HepG2 (cell line): ENCODE results near the gene GOLGA3. TPM values are rescaled to one million over a fixed set of nuclear protein-coding genes. Genes with fewer than 3 reads are reported as not detected.

ENCODE experiments used
- ATAC-seq: fragments of 200-7000 bp; cut with Tn5 transposase; 3 replicates; pipeline ENCODE4 v1.9.1; 2020; ENCODE audit warnings: mild to moderate bottlenecking, moderate library complexity
- BruUV-seq: library from RNA; stranded (reverse); fragments of 400-500 nt; replicated peaks from 2 replicates; lab custom pipeline; 2021; lab: Mats Ljungman, UMichigan
- CTCF ChIA-PET: fragments of 300-600 bp; formaldehyde crosslinking; extraction: SDS; loops from one replicate; lab custom pipeline; 2021; ENCODE audit warnings: low total read pairs, inconsistent platforms, low intra/inter-chr PET ratio; lab: Yijun Ruan, JAX
- POLR2A ChIA-PET: fragments of 350-600 bp; sonication (Branson Sonifier 250); formaldehyde crosslinking; loops from one replicate; lab custom pipeline; 2020; ENCODE audit warnings: antibody characterized with exemption, inconsistent platforms; lab: Yijun Ruan, JAX
- DNase-seq: peaks from one replicate; pipeline ENCODE4 v3.0.0-alpha.2; 2015; ENCODE audit warnings: low spot score
- FAIRE-seq: peaks from 3 replicates; lab custom pipeline; 2011; peaks lifted over from hg19 to GRCh38; lab: Jason Lieb, UNC
- H2AFZ ChIP-seq: one replicate; pipeline ENCODE4 v1.6.1; 2011; ENCODE audit warnings: low read length, inconsistent platforms
- H3K27ac ChIP-seq: fragments of 300-600 bp; 3 replicates; pipeline ENCODE4 v1.8.0; 2011; ENCODE audit warnings: mixed run types, mild to moderate bottlenecking, mixed read lengths, low read length, inconsistent platforms; ENCODE audit not compliant: insufficient read depth; ENCODE audit errors: extremely low read length
- H3K27me3 ChIP-seq, 2 experiments: fragments of 200-600 bp in 1 of 2; 2 replicates in 1 of 2; 3 replicates in 1 of 2; pipeline versions ENCODE4 v1.6.0 to v1.8.0; 2011; ENCODE audit warnings: low read length in 2 of 2, mild to moderate bottlenecking in 2 of 2, moderate library complexity in 2 of 2, inconsistent platforms in 1 of 2; ENCODE audit not compliant: insufficient read depth in 2 of 2, control insufficient read depth in 1 of 2
- H3K36me3 ChIP-seq, 2 experiments: fragments of 200-600 bp in 1 of 2; replicated peaks in 1 of 2; 2 replicates in 1 of 2; 3 replicates in 1 of 2; pipeline versions ENCODE4 v1.5.1 to v1.8.0; 2011; ENCODE audit warnings: low read length in 2 of 2, inconsistent platforms in 1 of 2; ENCODE audit not compliant: insufficient read depth in 2 of 2, control insufficient read depth in 1 of 2
- H3K4me1 ChIP-seq: 2 replicates; pipeline ENCODE4 v1.5.1; 2012; ENCODE audit warnings: low read length, inconsistent platforms; ENCODE audit not compliant: insufficient read depth
- H3K4me2 ChIP-seq: 2 replicates; pipeline ENCODE4 v1.6.0; 2011; ENCODE audit warnings: low read depth, low read length, inconsistent platforms
- H3K4me3 ChIP-seq, 3 experiments: fragments of 200-600 bp in 1 of 3; sonication (generic), shearing (Covaris generic) in 1 of 3; replicated peaks in 1 of 3; 2 replicates each; pipeline ENCODE4 v1.5.1; 2011 to 2016; ENCODE audit warnings: low read length in 3 of 3, inconsistent platforms in 2 of 3, low read depth in 2 of 3, mild to moderate bottlenecking in 2 of 3, control low read depth in 1 of 3, mixed read lengths in 1 of 3; ENCODE audit not compliant: insufficient read depth in 1 of 3
- H3K79me2 ChIP-seq: one replicate; pipeline ENCODE4 v1.6.1; 2011; ENCODE audit warnings: low read length, inconsistent platforms; ENCODE audit not compliant: insufficient read depth
- H3K9ac ChIP-seq: 2 replicates; pipeline ENCODE4 v1.6.0; 2011; ENCODE audit warnings: mild to moderate bottlenecking, low read depth, low read length, inconsistent platforms; ENCODE audit not compliant: insufficient read depth
- H3K9me3 ChIP-seq: 2 replicates; pipeline ENCODE4 v1.5.1; 2012; ENCODE audit warnings: mild to moderate bottlenecking, low read length
- H4K20me1 ChIP-seq: 2 replicates; pipeline ENCODE4 v1.6.0; 2011; ENCODE audit warnings: inconsistent platforms, mild to moderate bottlenecking, low read length, moderate library complexity; ENCODE audit not compliant: insufficient read depth
- RFX3 ChIP-seq: IDR thresholded peaks from 2 replicates; pipeline ENCODE4 v1.6.1; 2016; ENCODE audit warnings: missing biosample characterization, missing genetic modification reagents
- ZNF597 ChIP-seq: sonication (generic); formaldehyde crosslinking; IDR thresholded peaks from 2 replicates; pipeline ENCODE4 v1.5.0; 2020; ENCODE audit warnings: missing genetic modification reagents
- ZNF687 ChIP-seq: sonication (generic); formaldehyde crosslinking; IDR thresholded peaks from 2 replicates; pipeline ENCODE4 v1.5.1; 2020; ENCODE audit warnings: mild to moderate bottlenecking, missing genetic modification reagents, moderate library complexity
- WGBS: methylation state at CpG from one replicate; pipeline ENCODE4 v1.1.6; 2017; ENCODE audit warnings: low lambda C conversion rate; 5-methylcytosine and 5-hydroxymethylcytosine counted together
- in situ Hi-C: cut with HindIII; loops from 2 replicates; pipeline ENCODE4 v1.10.0; 2017; ENCODE audit warnings: low pct_unique_long_range_greater_than_20kb; ENCODE audit not compliant: extremely low pct_ligation_motif_present
- intact Hi-C: fragments of 100-400 bp; cut with micrococcal nuclease; formaldehyde crosslinking; loops from one replicate; pipeline ENCODE4 v1.10.0; 2022; ENCODE audit not compliant: unreplicated experiment
- polyA plus RNA-seq, 8 experiments: library from polyadenylated mRNA; depleted of rRNA in 3 of 8; stranded (reverse) in 7 of 8; unstranded in 1 of 8; fragments of >200 nt; fragmentation: Illumina TruSeq in 4 of 8; extraction: Trizol in 4 of 8; gene quantifications; 2 replicates each; pipeline versions ENCODE4 v1.2.1 to v1.2.3, GENCODE V29; 2011 to 2016; ENCODE audit warnings: low read depth in 4 of 8, missing spikeins in 1 of 8, mixed read lengths in 1 of 8; ENCODE audit not compliant: insufficient read depth in 1 of 8
- total RNA-seq, 5 experiments: library from RNA; depleted of rRNA; stranded (reverse); fragments of >200 nt; fragmentation: Illumina TruSeq; extraction: Trizol; gene quantifications; 2 replicates each; pipeline ENCODE4 v1.2.3, GENCODE V29; 2016; ENCODE audit warnings: low read depth in 1 of 5

GOLGA3 gene
- total and polyA plus RNA-seq, 2 of the 13 experiments (the other 11 are each of a cell fraction or from before 2014, with no cell fraction given): 22.0 to 43.0 TPM

GRCh38 chr12:132806857-132807256 is 21.8 kb downstream of the GOLGA3 start (continued):
- no peak for TF ChIP-seq ZNF597 (CRISPR knock-in tag)
- TF ChIP-seq, all 625 proteins: peak for 0

- peaks cover 42 to 76% of the 10 kb centered on the region in 2 experiments for H3K36me3 ChIP-seq
These were observed 24.2 kb downstream of the GOLGA3 start for GRCh38 chr12:132804426-132804861.

More at GRCh38 chr12:132804426-132804861, 24.2 kb downstream of the GOLGA3 start:
- Histone ChIP-seq H3K4me1 (no peaks in the 10 kb centered on the region), H3K27ac (no peak overlapping the region), H3K79me2 (peaks cover 6% of the 10 kb centered on the region), H2AFZ (no peak overlapping the region), H3K27me3 (no peaks in the 10 kb centered on the region), H3K9me3 (no peaks in the 10 kb centered on the region), H4K20me1 (0 out of 2 replicates have a peak, but pooled peaks cover 7% of the 10 kb centered on the region), H3K4me3 (no peak overlapping the region), H3K9ac (no peak overlapping the region), H3K4me2 (no peak overlapping the region)
- no TSS peak for BruUV-seq
- intact Hi-C loops (no loop called here), in situ Hi-C loops (no loop called here)
- 89% methylated on average over 12 of the region's 16 CpGs for WGBS
- TF ChIP-seq RFX3 (CRISPR knock-in tag) (no peak), ZNF687 (CRISPR knock-in tag) (peak; percentile 15)
- CTCF ChIA-PET: no interaction called here
- DNase-seq (no peak), ATAC-seq (peak; percentile 17; the same call in 1 of the 3 replicates), FAIRE-seq (no peak)
- POLR2A ChIA-PET: no interaction called here
